GM18505 (cell line): ENCODE measurements around the gene PARD3.

Experiments
- ATAC-seq: cut with Tn5 transposase; IDR thresholded peaks from one replicate; pipeline ENCODE4 v1.9.1; 2021; ENCODE audit not compliant: unreplicated experiment
- POLR2A ChIP-seq: IDR thresholded peaks from 4 replicates; pipeline ENCODE4 v1.6.1; 2011; ENCODE audit warnings: borderline replicate concordance; ENCODE audit not compliant: insufficient read depth, insufficient read length; ENCODE audit errors: extremely low read depth

Gene PARD3

DNA sequence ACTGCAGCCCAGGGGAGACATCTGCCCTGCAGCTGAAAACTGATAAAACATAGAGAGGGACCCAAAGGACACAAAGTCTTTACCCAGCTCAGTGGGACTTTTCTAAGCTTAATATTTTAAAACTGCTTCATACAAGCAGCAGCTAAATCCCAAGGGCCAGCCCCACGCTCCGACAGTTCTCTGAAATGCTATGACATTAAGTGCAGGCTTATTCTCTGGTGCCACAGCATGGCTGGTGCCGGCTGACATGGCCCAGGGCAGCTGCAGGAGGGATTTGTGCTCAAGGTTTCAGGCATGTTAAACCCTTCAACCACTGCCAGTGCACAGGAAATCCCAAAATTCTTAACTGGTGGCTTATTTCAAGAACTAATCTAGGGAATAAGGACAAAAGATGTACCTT, 170.9 kb downstream of the PARD3 start:
- no peak for TF ChIP-seq POLR2A
- ATAC-seq, result no peak

DNA sequence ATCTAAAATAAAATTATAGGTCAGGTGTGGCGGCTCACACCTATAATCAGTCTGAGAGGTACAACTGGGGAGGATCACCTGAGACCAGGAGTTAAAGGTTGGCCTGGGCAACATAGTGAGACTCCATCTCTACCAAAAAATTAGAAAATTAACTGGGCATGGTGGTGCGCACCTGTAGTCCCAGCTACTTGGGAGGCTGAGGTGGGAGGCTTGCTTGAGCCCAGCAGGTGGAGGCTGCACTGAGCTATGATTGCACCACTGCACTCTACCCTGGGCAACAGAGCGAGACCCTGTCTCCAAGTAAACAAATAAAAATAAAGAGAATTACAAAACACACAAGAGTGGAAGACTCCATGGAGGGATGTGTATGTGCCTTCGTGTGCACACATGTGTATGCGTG, 171.5 kb downstream of the PARD3 start:
- no peak for TF ChIP-seq POLR2A
- no peak for ATAC-seq

DNA sequence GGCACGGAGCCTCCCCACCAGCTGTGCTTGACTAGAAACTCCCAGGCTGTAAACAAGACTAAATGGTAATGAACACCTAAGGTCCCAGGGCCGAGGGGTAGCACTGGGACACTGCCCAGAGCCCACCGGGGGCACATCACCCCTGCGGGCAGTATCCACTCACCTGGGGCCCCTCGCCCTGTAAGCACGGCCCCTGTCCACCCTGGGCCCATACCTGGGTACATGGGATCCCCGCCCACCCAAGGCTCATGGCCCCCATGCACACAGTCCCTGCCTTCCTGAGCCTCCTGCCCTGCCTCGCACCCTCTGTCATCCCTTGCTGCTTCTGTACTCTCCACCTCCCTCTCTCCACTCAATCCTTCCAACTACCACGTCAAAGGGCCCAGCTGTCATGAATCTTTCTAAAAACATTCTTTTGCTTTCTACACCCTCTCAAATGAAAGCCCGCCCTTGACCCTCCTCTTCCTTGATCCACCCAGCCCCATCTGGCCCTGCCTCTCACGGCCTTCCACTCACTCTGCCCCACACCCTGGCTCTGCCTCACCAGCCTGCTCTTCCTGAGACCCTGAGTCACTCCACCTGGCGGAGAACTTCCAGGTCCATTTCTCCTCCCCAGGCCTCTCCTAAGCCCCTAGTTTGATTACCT, 173.1 kb downstream of the PARD3 start:
- no peak for TF ChIP-seq POLR2A
- no peak for ATAC-seq

DNA sequence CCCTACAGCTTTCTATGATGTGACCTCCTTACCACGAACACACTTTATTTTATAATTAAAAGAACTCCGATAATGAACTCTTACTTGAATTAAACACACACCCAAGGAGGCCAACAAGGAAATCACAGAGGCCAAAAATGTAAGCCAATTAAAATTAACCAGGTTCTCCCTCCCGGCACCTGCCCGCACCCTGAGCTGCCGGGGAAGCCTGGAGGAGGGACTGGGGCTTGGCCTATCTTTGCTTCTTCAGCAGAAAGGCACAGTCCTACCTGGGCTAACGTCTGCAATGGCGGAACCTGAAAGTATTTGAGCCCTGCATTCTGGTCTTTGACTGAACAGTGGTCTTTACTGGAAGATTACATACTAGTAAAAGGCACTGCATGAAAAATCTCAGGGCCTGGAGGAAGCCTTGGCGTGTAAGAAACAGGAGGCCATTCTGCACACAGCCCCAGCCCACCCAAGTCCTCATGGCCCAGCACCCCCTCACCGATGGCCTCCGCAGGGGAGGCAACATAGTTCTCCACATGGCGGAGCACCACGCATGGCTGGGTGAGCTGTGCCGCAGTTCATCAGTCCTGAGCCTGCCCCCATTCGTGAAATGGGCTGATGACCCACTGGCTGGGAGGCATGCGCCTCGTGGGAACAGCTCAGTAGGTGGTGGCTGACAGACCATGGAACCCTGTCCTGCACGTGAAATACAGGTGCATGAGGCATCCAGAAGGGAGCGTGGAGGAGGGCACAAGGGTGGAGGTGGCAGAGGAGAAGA, 173.8 kb downstream of the PARD3 start:
- ATAC-seq, result no peak
- no peak for TF ChIP-seq POLR2A

DNA sequence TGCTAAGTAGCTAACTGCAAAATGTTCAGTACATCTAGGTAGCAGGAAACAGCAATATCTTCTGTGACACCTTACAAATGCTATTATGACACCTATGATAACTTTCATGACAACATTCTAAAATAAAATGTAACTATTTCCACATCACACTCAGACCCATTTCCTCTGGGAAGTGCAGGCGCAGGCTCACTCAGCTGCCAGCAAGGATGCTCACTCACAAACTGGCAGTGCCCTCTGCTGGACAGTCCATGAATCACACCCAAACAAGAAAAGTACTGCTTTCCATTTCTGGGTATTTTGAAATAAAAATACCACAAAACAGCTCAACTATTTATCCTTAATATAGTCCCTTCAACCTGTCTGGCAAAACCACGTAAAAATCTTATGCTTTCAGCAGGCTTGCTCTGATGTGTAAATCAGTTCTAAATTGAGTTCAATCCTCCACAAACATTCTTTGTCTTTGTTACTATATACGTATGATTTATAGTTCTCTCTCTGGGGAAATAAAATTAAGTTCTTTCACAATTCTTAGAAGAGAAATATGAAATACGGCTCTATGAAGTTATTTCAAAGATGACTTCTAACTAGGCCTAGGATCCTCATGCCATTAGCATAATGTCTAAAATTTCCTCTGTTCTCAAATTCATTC, 176.6 kb downstream of the PARD3 start:
- no peak for TF ChIP-seq POLR2A
- no peak for ATAC-seq

DNA sequence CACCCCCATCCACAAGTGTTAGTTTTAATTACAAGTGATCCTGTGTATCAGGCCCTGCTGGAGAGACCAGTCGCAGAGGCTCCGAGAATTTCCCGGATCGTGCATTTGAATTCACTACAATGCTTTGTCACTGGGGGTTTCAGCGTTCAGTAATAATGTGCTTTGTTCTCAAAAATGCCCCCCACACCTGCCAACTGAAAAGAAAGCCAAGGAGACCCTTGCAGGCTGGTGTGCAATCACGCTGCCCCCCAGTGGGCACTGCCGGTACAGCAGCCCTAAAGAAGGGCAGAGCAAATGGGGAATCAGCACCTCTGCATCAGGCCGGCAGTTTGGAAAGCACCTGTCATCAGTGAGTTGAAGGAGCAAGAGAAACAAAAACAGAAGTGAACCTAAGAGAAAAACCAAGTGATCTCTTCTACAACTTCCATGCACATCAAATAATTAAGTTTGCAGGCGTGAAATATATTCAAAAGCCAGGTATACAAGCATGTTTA, 177.6 kb downstream of the PARD3 start:
- TF ChIP-seq POLR2A, result no peak
- ATAC-seq, result peak; percentile 76

DNA sequence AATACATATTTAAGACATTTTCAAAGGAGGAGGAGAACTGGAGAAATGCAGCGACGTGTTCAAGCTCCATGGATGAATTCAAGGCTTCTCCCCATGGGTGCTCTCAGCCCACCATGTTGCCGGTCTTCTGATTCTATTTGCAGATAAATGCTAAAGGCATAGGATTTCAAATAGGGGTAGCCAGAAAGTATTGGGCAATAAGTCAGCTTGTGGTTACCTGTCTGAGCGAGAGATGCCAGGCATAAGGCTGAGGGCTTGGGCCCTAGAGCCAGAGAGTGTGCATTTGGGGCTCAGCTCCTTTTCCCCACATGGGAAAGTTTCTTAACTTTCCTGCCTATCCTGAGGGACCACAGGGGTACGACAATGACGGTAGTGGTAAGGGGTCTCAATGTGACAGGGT, 180.0 kb downstream of the PARD3 start:
- TF ChIP-seq POLR2A, result no peak
- no peak for ATAC-seq

DNA sequence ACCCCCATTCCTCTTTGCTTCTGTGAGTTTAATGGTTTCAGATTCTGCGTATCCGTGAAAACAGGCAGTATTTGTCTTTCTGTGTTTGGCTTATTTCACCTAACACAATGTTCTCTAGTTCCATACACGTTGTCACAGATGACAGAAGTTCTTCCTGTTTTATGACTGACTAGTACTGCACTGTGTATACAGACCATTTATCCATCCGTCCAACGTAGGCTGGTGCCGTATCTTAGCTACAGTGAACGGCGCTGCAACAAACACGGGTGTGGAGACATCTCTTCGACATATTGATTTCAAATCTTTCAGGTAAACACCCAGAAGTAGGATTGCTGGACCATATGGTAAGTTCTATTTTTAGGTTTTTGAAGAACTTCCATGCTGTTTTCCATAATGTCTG, 181.7 kb downstream of the PARD3 start:
- no peak for ATAC-seq
- no peak for TF ChIP-seq POLR2A

DNA sequence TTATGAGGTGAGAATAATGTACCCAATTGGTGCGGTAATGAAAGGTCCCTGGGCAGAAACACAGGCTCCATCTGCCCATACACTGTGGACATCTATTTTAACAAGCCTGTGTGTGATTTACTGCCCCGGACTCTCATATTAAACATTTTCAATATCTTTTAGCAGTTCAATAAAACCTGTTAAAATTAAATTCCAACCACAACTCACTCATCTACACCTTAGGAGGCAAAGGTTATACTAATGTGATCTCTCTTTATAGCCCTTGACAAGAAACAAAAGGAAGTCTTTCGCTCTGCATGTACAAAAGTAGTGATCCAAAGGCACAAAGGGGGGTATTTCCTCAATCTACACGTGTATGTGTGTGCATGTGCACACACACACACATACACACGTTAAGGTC, 186.0 kb downstream of the PARD3 start:
- ATAC-seq, result no peak
- no peak for TF ChIP-seq POLR2A

DNA sequence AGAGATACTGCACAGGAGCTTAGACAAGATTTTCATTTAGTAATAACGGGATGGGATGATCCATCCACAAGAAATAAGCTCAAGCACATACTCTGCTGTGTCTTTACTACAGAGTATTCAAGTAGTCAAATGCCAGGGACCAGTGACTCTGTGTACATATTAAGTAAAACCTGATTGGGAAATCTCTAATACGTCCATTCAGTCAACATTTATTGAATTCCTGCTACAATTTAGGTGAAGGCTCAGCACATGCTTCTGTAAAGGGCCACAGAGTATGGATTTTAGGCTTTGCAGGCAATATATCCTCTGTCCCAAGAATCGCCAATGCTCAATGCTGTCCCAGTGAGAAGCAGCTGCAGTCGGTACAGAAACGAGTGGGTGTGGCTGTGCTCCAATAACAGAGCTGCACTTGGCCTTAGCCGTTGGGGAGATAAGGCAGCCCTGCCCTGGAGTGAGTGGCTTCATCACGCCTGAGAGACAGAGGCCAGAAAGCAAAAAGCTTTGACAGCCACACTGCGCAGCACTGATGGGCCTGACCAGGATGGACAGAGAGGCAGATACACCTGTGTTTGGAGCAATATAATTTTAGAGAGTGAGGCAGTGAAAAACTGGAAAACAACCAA, 186.8 kb downstream of the PARD3 start:
- TF ChIP-seq POLR2A, result no peak
- ATAC-seq, result no peak

DNA sequence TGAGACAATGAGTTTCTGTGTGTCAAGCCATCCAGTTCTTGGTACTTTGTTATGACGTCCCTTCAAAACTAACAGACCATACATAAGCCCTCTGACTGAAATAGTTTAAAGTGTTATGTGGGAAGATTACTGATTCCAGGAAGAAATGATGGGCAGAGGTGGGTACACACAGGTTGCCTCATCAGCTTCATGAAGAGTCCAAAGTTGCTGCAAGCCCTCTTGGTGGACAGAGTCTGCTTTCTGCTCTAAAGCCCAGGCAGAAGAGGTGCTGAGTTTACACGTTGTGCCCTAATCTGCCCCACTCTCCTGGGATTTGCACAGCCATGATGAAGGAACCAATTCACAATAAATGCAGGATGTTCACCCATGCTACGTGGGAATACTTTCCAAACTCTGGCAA, 187.4 kb downstream of the PARD3 start:
- ATAC-seq, result no peak
- TF ChIP-seq POLR2A, result no peak

DNA sequence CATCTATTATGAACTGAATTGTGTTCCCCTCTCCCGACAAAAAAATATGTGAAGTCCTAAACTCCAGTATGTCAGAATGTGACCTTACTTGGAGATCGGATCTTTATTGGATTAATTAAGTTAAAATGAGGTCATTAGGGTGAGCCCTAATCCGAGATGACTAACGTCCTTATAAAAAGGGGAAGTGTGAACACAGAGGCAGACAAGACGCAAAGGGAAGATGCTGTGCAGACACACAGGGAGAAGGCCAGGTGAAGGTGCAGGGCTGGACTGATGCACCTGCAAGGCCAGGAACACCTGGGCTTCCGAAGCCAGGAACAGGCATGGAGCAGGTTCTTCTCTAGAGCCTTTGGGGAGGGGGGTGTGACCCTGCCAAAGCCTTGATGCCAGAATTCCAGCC, 187.8 kb downstream of the PARD3 start:
- no peak for ATAC-seq
- no peak for TF ChIP-seq POLR2A

DNA sequence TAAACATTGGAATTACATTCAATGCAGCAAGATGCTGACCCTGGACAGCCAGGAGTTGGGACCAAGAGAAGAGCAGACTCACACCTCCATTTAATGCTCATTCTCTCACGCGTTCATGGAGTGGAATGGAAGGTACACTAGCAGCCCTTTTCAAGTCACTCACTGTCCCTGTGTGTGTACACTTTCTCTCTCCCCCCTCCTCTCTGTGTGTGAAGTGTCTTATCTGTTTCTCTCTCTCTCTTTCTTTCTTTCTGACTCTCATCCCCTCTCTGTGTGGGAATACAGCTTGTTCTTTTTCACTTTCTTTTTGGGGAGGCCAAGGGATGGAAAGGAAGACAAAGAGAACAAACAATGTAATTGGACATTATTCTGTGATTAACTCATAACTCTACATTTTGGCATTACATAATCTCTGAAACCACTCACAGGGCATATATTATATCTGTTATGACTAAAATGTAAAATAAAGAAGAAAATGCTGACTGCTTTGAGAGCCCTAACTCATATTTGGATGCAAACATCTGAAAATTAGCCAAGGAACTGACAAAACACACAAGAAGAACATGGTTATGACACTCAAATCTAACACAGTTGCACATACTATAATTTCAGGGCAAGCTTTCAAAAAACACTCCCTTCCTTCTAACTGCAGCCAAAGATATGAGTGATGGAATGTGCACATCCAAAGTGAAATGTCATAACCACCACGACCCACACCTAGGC, 188.8 kb downstream of the PARD3 start:
- no peak for TF ChIP-seq POLR2A
- ATAC-seq, result no peak
